GM19467 (cell line): ENCODE results near the gene UCHL1.
"Not testable (repeated sequence)": the region's sequence is repeated elsewhere in the genome, so short reads cannot be mapped to it uniquely, and the experiment has no call there.

Source experiments
- ATAC-seq: cut with Tn5 transposase; IDR thresholded peaks from one replicate; pipeline ENCODE4 v1.9.1; 2021; ENCODE audit warnings: mild to moderate bottlenecking, moderate library complexity; ENCODE audit not compliant: unreplicated experiment

UCHL1 gene

DNA sequence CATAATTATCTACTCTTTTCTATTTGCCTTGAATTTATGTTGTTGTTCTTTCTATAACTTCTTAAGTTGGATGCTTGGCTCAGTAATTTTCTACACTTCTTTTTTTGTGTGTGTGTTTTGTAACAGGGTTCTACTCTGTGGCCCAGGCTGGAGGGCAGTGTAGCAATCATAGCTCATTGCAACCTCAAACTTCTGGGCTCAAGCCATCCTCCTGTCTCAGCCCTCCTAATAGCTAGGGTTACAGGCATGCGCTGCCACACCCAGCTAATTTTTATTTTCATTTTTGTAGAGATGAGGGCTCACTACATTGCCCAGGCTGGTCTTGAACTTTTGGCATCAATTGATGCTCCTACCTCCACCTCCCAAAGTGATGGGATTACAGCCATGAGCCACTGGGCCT, 20.7 kb upstream of the UCHL1 start:
- no peak for ATAC-seq

- ATAC-seq: no peak
These were observed 20.2 kb upstream of the UCHL1 start for GRCh38 chr4:41236508-41236907.

DNA sequence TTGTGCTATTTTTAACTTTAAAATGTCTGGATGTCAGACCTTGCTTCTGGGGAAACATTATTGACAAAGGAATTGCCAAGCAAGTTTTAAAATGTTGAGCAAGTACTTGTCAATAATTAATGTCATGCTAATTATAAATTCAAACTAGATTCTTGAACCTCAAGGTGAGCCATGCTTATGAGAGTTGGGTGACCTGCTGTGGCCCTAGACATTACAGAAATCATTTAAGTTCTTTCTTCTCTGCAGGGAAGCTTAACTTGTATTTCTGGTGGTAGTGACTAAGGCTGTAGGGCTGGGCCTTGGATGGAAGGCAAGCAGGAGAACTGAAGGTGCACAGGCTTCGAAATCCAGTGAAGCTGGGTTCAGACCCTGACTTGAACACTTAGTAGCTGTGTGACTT, 14.8 kb upstream of the UCHL1 start:
- ATAC-seq: no peak

- no peak for ATAC-seq
These were observed 10.7 kb upstream of the UCHL1 start for GRCh38 chr4:41245983-41246382.

DNA sequence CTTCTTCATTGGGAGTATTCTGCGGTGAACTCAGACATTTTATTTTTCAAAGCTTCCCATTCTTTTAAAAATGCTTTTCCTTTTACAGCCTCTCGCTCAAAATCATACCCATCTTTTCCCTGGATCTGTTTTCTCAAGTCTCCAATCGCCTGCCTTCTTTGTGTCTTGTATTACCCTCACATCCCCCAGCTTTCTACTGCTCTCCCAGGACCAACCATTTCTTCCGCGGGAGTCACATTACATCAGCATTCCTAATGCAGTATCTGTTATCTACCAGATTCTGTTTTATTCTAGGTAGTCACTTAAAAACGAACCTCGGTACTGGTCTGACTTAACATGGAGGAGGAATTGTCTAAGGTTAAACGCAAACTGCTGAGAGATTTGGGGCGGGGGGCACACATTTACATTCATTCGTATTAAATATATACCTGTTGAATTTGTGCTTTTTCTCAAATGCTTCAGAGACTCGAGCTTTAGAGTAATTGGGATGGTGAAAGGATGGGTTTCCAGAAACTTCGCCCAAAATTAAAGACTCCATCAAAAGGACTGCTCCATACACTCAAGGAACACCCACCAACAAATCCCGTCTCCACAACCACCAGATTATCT, 493 bp upstream of the UCHL1 start:
- no peak for ATAC-seq

DNA sequence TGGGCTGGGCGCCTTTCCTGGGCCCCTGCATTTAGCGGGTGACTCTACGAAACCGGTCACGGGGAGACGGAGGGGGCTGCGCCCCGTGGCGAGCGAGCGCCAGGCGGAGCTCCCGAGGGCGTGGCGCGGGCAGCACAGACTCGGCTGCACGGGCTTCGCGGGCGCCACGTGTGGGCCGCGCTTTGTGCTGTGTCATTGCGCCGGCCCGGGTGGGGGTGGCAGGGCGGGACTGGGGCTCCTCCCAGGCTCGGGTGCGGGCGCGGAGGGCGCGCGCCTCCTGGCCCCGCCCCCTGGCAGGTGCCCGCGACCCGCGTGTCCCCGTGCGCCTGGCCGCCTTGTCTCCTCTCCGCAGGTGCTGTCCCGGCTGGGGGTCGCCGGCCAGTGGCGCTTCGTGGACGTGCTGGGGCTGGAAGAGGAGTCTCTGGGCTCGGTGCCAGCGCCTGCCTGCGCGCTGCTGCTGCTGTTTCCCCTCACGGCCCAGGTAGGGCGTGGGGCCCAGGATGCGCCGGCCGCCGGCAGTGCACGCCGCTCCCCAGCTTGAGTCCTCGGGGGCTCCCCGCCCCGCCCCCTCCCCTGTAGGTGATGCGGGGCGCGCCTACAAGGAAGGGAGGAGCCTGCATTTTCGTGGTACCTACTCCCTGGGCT, 651 bp downstream of the UCHL1 start:
- ATAC-seq: peak; percentile 48

GRCh38 chr4:41257906-41258305, 1.2 kb downstream of the UCHL1 start:
- no peak for ATAC-seq

GRCh38 chr4:41258783-41259182, 2.1 kb downstream of the UCHL1 start:
- ATAC-seq: no peak

- no peak for ATAC-seq
These were observed 3.5 kb downstream of the UCHL1 start for GRCh38 chr4:41260116-41260733.

- no peak for ATAC-seq
These were observed 5.5 kb downstream of the UCHL1 start for GRCh38 chr4:41262198-41262597.

DNA sequence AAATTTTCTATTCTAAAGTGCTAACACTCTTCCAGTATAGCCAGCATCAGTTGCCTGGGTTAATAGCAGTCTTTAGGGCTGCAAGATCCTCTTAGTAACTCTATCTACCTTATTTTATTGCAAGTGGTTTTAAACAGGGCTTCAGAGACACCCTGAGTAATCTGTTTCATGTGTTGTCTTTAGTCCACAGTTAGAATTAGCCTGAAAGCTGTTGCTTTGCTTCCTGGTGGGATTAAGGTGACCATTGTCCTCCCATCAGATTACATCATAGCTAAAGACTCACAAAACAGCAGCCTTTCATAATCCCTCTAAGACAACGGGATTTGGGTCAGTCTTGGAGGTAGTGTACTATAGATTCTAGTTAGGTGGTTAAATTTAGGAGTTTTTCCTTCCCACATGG, 7.5 kb downstream of the UCHL1 start:
- ATAC-seq: no peak

DNA sequence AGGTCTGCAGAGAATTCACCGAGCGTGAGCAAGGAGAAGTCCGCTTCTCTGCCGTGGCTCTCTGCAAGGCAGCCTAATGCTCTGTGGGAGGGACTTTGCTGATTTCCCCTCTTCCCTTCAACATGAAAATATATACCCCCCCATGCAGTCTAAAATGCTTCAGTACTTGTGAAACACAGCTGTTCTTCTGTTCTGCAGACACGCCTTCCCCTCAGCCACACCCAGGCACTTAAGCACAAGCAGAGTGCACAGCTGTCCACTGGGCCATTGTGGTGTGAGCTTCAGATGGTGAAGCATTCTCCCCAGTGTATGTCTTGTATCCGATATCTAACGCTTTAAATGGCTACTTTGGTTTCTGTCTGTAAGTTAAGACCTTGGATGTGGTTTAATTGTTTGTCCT, 11.3 kb downstream of the UCHL1 start:
- no peak for ATAC-seq

DNA sequence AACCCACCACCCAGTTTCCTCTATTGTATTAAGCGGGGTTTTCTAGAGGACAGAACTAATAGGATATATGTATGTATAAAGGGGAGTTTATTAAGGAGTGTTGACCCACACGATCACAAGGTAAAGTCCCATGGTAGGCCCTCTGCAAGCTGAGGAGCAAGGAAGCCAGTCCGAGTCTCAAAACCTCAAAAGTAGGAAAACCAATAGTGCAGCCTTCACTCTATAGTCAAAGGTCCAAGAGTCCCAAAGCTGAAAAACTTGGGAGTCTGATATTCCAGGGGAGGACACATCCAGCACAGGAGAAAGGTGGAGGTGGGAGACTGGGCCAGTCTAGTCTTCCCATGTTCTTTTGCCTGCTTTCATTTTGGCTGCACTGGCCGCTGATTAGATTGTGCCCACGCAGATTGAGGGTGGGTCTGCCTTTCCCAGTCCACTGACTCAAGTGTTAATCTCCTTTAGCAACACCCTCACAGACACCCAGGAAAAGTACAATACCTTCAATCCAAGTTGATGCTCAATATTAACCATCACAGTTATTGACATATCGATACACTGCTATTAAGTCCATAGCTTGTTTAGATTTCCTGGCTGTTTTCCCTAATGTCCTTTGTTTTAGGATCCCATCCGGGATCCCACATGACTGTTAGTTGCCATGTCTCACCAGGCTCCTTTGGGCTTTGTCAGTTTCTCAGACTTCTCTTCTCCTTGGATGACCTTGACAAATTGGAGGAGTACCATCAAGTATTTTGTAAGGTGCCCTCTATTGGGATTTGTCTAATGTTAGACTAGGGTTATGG, 12.2 kb downstream of the UCHL1 start:
- no peak for ATAC-seq

DNA sequence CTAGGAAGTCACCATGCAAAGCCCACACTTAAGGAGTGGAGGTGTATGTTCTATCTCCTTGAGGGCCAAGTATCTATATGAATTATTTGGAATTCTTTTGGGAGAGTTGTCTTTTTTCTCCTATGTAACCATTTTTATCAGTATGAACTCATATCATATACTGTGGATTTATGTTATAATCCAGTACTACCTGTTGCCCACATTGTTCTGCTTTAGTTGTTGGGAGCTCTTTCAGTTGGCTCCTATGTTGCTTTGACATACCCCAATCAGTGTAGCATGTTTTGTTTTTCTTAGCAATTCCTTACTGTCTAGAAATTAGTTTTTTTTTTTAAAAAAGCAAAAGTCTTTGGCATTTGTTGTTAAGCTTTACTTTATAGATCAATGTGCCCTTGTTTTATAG, 13.0 kb downstream of the UCHL1 start:
- no peak for ATAC-seq

DNA sequence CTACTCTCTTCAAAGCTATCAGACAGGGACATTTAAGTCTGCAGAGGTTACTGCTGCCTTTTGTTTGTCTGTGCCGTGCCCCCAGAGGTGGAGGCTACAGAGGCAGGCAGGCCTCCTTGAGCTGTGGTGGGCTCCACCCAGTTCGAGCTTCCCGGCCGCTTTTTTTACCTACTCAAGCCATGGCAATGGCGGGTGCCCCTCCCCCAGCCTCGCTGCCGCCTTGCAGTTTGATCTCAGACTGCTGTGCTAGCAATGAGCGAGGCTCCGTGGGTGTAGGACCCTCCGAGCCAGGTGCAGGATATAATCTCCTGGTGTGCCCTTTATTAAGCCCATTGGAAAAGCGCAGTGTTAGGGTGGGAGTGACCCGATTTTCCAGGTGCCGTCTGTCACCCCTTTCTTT, 19.2 kb downstream of the UCHL1 start:
- not testable (repeated sequence) for ATAC-seq

GRCh38 chr4:41280010-41280409, 23.3 kb downstream of the UCHL1 start:
- ATAC-seq: no peak

DNA sequence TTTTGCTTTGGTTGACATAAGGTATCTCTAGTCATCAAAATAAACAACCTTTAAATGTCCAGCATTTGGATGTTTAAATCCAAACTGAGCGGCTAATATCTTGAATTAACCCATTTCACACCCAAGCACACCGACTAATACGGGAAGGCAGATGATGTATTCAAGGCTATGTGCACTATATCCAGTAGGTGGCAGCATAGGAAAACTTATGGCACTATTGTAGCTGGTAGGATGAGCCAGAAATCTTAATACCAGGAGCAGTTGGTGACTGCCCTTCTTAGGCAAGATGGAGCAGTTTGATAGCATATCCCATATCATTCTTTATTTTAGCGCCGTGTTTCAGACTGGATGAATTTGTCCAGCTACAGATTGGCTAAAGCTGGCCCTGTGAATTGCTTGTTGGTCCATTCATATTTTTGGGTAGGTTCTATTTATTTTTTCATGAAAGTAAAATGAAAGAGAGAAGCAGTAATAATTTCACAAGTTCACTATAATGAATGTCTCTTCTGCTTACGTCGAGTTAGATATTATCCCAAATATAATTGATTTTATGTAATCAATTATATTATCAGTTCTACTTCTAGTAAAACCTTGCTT, 24.4 kb downstream of the UCHL1 start:
- ATAC-seq: peak; percentile 94

- no peak for ATAC-seq
These were observed 25.6 kb downstream of the UCHL1 start for GRCh38 chr4:41282366-41282765.

- no peak for ATAC-seq
These were observed 28.6 kb downstream of the UCHL1 start for GRCh38 chr4:41285202-41285863.

DNA sequence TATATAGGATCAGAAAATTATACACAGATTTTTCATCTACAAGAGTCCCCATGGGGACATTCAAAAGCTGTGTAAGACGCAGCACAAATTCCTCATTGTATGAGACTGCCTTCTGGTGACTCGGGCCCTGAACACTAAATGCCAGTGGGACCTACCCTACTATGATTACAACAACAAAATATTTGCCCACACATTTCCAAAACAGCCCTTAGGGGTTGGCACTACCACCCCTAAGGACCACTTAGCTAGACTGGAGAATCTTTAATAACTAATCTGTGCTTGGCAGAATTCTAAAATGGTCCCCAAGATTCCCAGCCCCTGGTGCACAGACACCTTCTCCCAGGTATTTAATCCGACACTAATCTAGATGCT, 29.1 kb downstream of the UCHL1 start:
- ATAC-seq: no peak

GRCh38 chr4:41287005-41287404, 30.3 kb downstream of the UCHL1 start:
- no peak for ATAC-seq
